ENCODE data around the gene STXBP5.

STXBP5 gene

GRCh38 chr6:147282566-147282959 is 78.3 kb downstream of the STXBP5 start:
- no peak for DNase-seq
- no peak overlapping the region for H3K4me3 Mint-ChIP-seq
- H3K4me1 Mint-ChIP-seq (ENCODE audit: low read depth in 2 of 2), result peaks cover 18 to 32% of the 10 kb centered on the region in 2 donors
- no peaks in the 10 kb centered on the region for H3K9me3 Mint-ChIP-seq
- H3K27ac Mint-ChIP-seq, result peak overlapping the region; percentile 46 to 67
- ATAC-seq (replicated peaks), result no peak
- H3K36me3 Mint-ChIP-seq (ENCODE audit: insufficient read depth), result peaks cover 9% of the 10 kb centered on the region
- no peaks in the 10 kb centered on the region for H3K27me3 Mint-ChIP-seq

DNA sequence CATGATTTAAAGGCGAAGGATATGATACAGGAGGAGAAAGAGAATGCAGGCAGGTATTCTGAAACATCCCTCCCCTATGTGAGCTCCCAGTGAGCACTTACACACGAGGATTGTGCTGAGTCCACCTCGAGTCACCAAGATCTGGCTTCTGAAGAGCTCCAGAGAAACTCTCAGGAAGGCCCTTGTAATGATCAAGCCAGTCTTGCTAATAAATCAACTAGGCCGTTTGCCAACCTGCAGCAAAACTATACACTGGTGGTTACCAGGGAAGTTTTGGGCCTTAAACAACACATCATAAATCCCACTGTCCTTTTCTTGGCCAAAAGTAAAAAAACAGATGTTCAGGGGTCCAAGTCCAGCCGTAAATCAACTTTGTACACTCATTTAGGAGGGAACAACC is 79.2 kb downstream of the STXBP5 start:
- peaks cover 18 to 32% of the 10 kb centered on the region in 2 donors for H3K4me1 Mint-ChIP-seq (ENCODE audit: low read depth in 2 of 2)
- no peaks in the 10 kb centered on the region for H3K9me3 Mint-ChIP-seq
- no peaks in the 10 kb centered on the region for H3K27me3 Mint-ChIP-seq
- no peak overlapping the region for H3K27ac Mint-ChIP-seq
- H3K4me3 Mint-ChIP-seq, result no peak overlapping the region
- peaks cover 3% of the 10 kb centered on the region for H3K36me3 Mint-ChIP-seq (ENCODE audit: insufficient read depth)
- ATAC-seq (replicated peaks), result no peak
- no peak for DNase-seq

DNA sequence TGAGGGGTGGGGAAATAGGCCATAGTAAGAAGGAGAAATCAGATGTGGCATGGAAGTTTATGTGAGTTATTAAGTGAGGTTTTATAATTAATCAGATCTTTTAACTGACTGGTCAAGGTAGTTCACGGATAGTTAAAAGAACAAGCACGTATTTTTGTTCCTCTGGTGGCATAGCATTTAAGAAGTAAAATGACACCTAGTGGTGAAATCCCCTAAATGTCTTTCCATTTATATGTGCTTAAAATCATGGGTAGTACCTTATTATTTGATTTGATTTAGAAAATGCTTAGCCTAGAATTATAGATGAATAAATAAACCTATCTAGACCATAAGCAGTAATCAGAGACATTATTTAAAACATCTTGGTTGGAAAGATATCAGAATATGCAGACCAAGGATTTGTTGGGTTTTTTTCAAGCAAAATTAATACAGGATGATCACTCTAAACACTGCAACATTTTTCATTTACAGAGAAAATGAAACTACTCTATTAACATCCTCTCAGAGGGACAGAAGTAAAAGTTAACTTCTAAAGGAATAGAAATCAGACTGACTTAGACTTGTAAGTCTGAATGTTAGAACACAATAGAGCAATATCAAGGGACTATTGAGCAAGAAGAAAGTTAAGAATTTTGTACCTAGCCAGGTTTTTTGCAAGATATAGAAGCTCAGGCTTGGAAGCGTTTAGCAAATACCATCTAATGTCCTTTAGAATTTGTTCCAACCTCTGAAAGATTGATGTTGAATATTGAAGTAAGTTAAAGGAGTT is 81.1 kb downstream of the STXBP5 start:
- Mint-ChIP-seq H3K36me3 (ENCODE audit: insufficient read depth) (peaks cover 3% of the 10 kb centered on the region), H3K4me3 (no peak overlapping the region), H3K9me3 (no peaks in the 10 kb centered on the region), H3K4me1 (ENCODE audit: low read depth in 2 of 2) (peaks cover 14 to 26% of the 10 kb centered on the region in 2 donors), H3K27me3 (no peaks in the 10 kb centered on the region), H3K27ac (peak overlapping the region; percentile 33 to 37)
- DNase-seq (no peak), ATAC-seq (replicated peaks) (peak; percentile 27)

DNA sequence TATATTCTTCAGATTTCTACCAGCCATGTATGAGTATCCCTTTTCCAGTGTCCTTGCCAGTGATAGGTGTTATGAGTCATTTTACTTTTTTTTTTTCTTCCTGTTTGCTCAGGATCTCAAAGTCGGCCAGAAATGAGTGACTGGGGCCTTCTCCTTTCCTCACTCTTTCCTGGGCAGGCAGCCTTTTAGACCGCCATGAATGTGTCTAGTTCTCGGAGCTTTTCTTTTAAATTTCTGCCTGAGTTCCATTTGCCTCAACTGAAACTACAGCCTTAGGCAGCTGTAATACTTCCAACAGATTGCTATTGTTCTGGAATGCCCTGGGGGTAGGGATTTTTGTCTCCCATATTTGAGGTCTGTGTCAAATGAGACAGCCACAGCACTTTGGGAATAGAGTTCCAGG is 83.7 kb downstream of the STXBP5 start:
- Mint-ChIP-seq H3K27ac (no peak overlapping the region), H3K36me3 (ENCODE audit: insufficient read depth) (no peaks in the 10 kb centered on the region), H3K9me3 (no peaks in the 10 kb centered on the region), H3K4me1 (ENCODE audit: low read depth in 2 of 2) (peaks cover 8 to 12% of the 10 kb centered on the region in 2 donors), H3K4me3 (no peak overlapping the region), H3K27me3 (no peaks in the 10 kb centered on the region)
- ATAC-seq (replicated peaks) (no peak), DNase-seq (no peak)

DNA sequence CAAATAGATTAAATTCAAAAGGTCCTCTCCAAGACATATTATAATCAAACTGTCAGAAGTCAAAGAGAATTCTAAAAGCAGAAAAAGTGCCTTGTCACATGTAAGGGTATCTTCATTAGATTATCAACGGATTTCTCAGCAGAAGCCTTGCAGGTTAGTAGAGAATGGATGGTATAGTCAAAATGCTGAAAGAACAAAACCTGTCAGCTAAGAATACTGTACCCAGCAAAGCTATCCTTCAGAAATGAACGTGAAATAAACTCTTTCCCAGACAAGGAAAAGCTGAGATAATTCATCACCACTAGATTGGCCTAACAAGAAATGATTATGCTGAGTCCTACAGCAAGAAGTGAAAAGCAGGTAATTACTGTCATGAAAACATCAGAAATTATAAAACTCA is 92.9 kb downstream of the STXBP5 start:
- no peak for ATAC-seq (replicated peaks)
- H3K4me3 Mint-ChIP-seq, result peak overlapping the region; percentile 30 to 63
- H3K27ac Mint-ChIP-seq, result peak overlapping the region; percentile 29 to 32
- peaks cover 5% of the 10 kb centered on the region for H3K36me3 Mint-ChIP-seq (ENCODE audit: insufficient read depth)
- H3K9me3 Mint-ChIP-seq, result peaks cover 4 to 8% of the 10 kb centered on the region in 2 donors
- no peak for DNase-seq
- no peaks in the 10 kb centered on the region for H3K27me3 Mint-ChIP-seq
- peaks cover 8 to 10% of the 10 kb centered on the region in 2 donors for H3K4me1 Mint-ChIP-seq (ENCODE audit: low read depth in 2 of 2)

GRCh38 chr6:147297663-147298316 is 93.6 kb downstream of the STXBP5 start:
- Mint-ChIP-seq H3K9me3 (peaks cover 4 to 8% of the 10 kb centered on the region in 2 donors), H3K36me3 (ENCODE audit: insufficient read depth) (peaks cover 5% of the 10 kb centered on the region), H3K4me1 (ENCODE audit: low read depth in 2 of 2) (peaks cover 8 to 10% of the 10 kb centered on the region in 2 donors), H3K27ac (peak overlapping the region; percentile 2 to 29), H3K4me3 (peak overlapping the region; percentile 30 to 63), H3K27me3 (no peaks in the 10 kb centered on the region)
- no peak for DNase-seq
- peak; percentile 74 for ATAC-seq (replicated peaks)

GRCh38 chr6:147298461-147298860 is 94.2 kb downstream of the STXBP5 start:
- H3K9me3 Mint-ChIP-seq, result peaks cover 7 to 12% of the 10 kb centered on the region in 2 donors
- peaks cover 8 to 10% of the 10 kb centered on the region in 2 donors for H3K4me1 Mint-ChIP-seq (ENCODE audit: low read depth in 2 of 2)
- ATAC-seq (replicated peaks) (no peak), DNase-seq (no peak)
- H3K27ac Mint-ChIP-seq, result peak overlapping the region; percentile 2 to 29
- peak overlapping the region; percentile 30 to 63 for H3K4me3 Mint-ChIP-seq
- peaks cover 5% of the 10 kb centered on the region for H3K36me3 Mint-ChIP-seq (ENCODE audit: insufficient read depth)
- H3K27me3 Mint-ChIP-seq, result no peaks in the 10 kb centered on the region

DNA sequence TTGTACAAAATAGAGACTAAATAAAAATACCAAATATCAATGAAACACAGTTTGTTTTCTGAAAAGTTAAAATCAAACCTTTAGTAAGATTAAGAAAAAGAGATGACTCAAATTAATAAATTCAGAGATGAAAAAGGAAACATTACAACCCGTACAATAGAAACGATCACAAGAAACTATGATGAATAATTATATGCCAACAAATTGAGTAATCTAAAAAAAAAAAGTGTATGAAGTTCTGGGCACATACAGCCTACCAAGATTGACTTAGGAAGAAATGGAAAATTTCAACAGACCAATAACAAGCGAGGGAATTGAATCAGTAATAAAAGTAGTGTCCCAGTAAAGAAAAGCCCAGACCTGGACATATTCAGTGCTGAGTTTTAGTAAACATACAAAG is 94.8 kb downstream of the STXBP5 start:
- ATAC-seq (replicated peaks) (no peak), DNase-seq (no peak)
- peaks cover 5% of the 10 kb centered on the region for H3K36me3 Mint-ChIP-seq (ENCODE audit: insufficient read depth)
- H3K9me3 Mint-ChIP-seq, result peaks cover 9 to 16% of the 10 kb centered on the region in 2 donors
- H3K27ac Mint-ChIP-seq, result peak overlapping the region in 1 of 2 donors; percentile 29
- H3K27me3 Mint-ChIP-seq, result no peaks in the 10 kb centered on the region
- H3K4me3 Mint-ChIP-seq, result no peak overlapping the region
- H3K4me1 Mint-ChIP-seq (ENCODE audit: low read depth in 2 of 2), result peaks cover 10 to 11% of the 10 kb centered on the region in 2 donors

DNA sequence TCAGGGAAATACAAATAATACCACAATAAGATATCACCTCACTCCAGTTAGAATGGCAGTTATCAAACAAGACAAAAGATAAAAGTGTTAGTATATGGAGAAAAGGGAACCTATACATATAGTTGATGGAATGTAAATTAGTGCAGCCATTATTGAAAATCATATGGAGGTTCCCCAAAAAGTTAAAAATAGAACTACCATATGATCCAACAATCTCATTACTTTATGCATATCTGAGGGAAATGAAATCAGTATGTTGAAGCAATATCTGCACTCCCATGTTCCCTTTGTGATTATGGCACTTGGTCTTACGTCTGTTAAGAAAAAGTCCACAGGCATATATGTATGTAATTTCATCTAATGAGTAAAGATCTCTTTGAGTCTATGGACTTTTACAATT is 96.9 kb downstream of the STXBP5 start:
- Mint-ChIP-seq H3K27ac (no peak overlapping the region), H3K4me3 (no peak overlapping the region), H3K36me3 (ENCODE audit: insufficient read depth) (peaks cover 5% of the 10 kb centered on the region)

GRCh38 chr6:147304016-147304415 is 99.8 kb downstream of the STXBP5 start:
- H3K27me3 Mint-ChIP-seq, result no peaks in the 10 kb centered on the region
- ATAC-seq (replicated peaks) (no peak), DNase-seq (no peak)
- no peaks in the 10 kb centered on the region for H3K36me3 Mint-ChIP-seq (ENCODE audit: insufficient read depth)
- peaks cover 0 to 5% of the 10 kb centered on the region in 2 donors for H3K4me1 Mint-ChIP-seq (ENCODE audit: low read depth in 2 of 2)
- H3K9me3 Mint-ChIP-seq, result peaks cover 5 to 8% of the 10 kb centered on the region in 2 donors
- H3K4me3 Mint-ChIP-seq, result no peak overlapping the region
- H3K27ac Mint-ChIP-seq, result peak overlapping the region in 1 of 2 donors; percentile 66

More for the DNA sequence above, 96.9 kb downstream of the STXBP5 start:
- H3K9me3 Mint-ChIP-seq, result peaks cover 9 to 15% of the 10 kb centered on the region in 2 donors
- DNase-seq, result no peak
- no peak for ATAC-seq (replicated peaks)
- no peaks in the 10 kb centered on the region for H3K27me3 Mint-ChIP-seq
- H3K4me1 Mint-ChIP-seq (ENCODE audit: low read depth in 2 of 2), result peaks cover 10 to 12% of the 10 kb centered on the region in 2 donors

- DNase-seq (no peak), ATAC-seq (replicated peaks) (no peak)
- Mint-ChIP-seq H3K4me3 (no peak overlapping the region), H3K4me1 (ENCODE audit: low read depth in 2 of 2) (peaks cover 0 to 3% of the 10 kb centered on the region in 2 donors), H3K36me3 (ENCODE audit: insufficient read depth) (peaks cover 17% of the 10 kb centered on the region), H3K9me3 (no peaks in the 10 kb centered on the region), H3K27ac (peak overlapping the region in 1 of 2 donors; percentile 44), H3K27me3 (no peaks in the 10 kb centered on the region)
Measured at GRCh38 chr6:147310521-147310920, 106.3 kb downstream of the STXBP5 start.

DNA sequence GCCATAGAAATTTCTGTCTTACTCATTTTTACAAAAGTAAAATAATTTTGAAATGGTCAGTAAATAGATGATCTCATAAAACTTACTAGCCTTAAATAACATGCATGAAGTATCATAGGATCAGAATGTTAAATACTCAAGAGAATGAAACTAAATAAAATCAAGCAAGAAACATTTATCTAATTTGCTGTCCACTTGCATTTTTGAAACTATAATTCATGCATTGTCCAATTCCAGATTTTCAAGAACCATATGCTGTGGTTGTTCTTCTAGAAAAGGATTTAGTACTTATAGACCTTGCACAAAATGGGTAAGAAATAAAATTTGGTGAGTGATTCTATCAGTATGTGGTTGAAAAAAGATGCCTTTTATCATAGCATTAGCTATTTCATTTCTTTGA is 107.0 kb downstream of the STXBP5 start:
- H3K36me3 Mint-ChIP-seq (ENCODE audit: insufficient read depth), result peaks cover 23% of the 10 kb centered on the region
- ATAC-seq (replicated peaks) (no peak), DNase-seq (no peak)
- no peak overlapping the region for H3K4me3 Mint-ChIP-seq
- H3K9me3 Mint-ChIP-seq, result no peaks in the 10 kb centered on the region
- H3K27me3 Mint-ChIP-seq, result no peaks in the 10 kb centered on the region
- H3K27ac Mint-ChIP-seq, result peak overlapping the region in 1 of 2 donors; percentile 44
- no peaks in the 10 kb centered on the region for H3K4me1 Mint-ChIP-seq (ENCODE audit: low read depth in 2 of 2)

GRCh38 chr6:147321260-147321659 is 117.0 kb downstream of the STXBP5 start:
- H3K27ac Mint-ChIP-seq, result peak overlapping the region; percentile 23 to 88
- no peaks in the 10 kb centered on the region for H3K27me3 Mint-ChIP-seq
- H3K9me3 Mint-ChIP-seq, result no peaks in the 10 kb centered on the region
- no peak for DNase-seq
- peaks cover 11 to 13% of the 10 kb centered on the region in 2 donors for H3K4me1 Mint-ChIP-seq (ENCODE audit: low read depth in 2 of 2)
- H3K4me3 Mint-ChIP-seq, result no peak overlapping the region
- ATAC-seq (replicated peaks), result no peak
- peaks cover 30% of the 10 kb centered on the region for H3K36me3 Mint-ChIP-seq (ENCODE audit: insufficient read depth)
